Mononuclear cell (primary cell): ENCODE measurements around the gene ADNP2. TPM values are rescaled to one million over a fixed set of nuclear protein-coding genes. Genes with fewer than 3 reads are reported as not detected.

Source experiments
- H3K27me3 ChIP-seq: 2 replicates; pipeline ENCODE4 v1.6.0; 2011; ENCODE audit warnings: low read length, control low read depth; ENCODE audit not compliant: insufficient read depth
- H3K4me1 ChIP-seq: 2 replicates; pipeline ENCODE4 v1.5.1; 2011; ENCODE audit warnings: mild to moderate bottlenecking, low read length, control low read depth; ENCODE audit not compliant: insufficient read depth
- H3K4me3 ChIP-seq: 2 replicates; pipeline ENCODE4 v1.5.1; 2011; ENCODE audit warnings: mild to moderate bottlenecking, low read length, moderate library complexity
- H3K9me3 ChIP-seq: 2 replicates; pipeline ENCODE4 v1.5.1; 2011; ENCODE audit warnings: low read depth, mild to moderate bottlenecking, control low read depth, low read length
- total RNA-seq: library from RNA; depleted of rRNA; stranded (reverse); fragments of >200 nt; gene quantifications from one replicate; pipeline ENCODE4 v1.2.3, GENCODE V29; 2012

The ADNP2 gene
- total RNA-seq, 1 donor = 83.3 TPM

GRCh38 chr18:80167931-80168330, 58.9 kb downstream of the ADNP2 start:
- Histone ChIP-seq H3K27me3 (peaks cover 15% of the 10 kb centered on the region), H3K4me1 (no peaks in the 10 kb centered on the region), H3K9me3 (peaks cover 9% of the 10 kb centered on the region), H3K4me3 (no peak overlapping the region)

- Histone ChIP-seq H3K9me3 (peaks cover 9% of the 10 kb centered on the region), H3K27me3 (peaks cover 15% of the 10 kb centered on the region), H3K4me1 (no peaks in the 10 kb centered on the region), H3K4me3 (no peak overlapping the region)
Measured at GRCh38 chr18:80168346-80168745, 59.3 kb downstream of the ADNP2 start.

GRCh38 chr18:80168982-80169381, 59.9 kb downstream of the ADNP2 start:
- peaks cover 15% of the 10 kb centered on the region for H3K27me3 ChIP-seq
- no peaks in the 10 kb centered on the region for H3K4me1 ChIP-seq
- H3K9me3 ChIP-seq = peaks cover 9% of the 10 kb centered on the region
- no peak overlapping the region for H3K4me3 ChIP-seq

- no peak overlapping the region for H3K4me3 ChIP-seq
- peaks cover under 1% of the 10 kb centered on the region for H3K4me1 ChIP-seq
- peaks cover 15% of the 10 kb centered on the region for H3K27me3 ChIP-seq
- peaks cover 6% of the 10 kb centered on the region for H3K9me3 ChIP-seq
Measured at GRCh38 chr18:80169607-80170006, 60.5 kb downstream of the ADNP2 start.

- H3K4me1 ChIP-seq = peaks cover 7% of the 10 kb centered on the region
- no peak overlapping the region for H3K4me3 ChIP-seq
- H3K27me3 ChIP-seq = peaks cover 15% of the 10 kb centered on the region
- no peaks in the 10 kb centered on the region for H3K9me3 ChIP-seq
Measured at GRCh38 chr18:80170395-80171053, 61.5 kb downstream of the ADNP2 start.

- Histone ChIP-seq H3K9me3 (no peaks in the 10 kb centered on the region), H3K27me3 (peaks cover 15% of the 10 kb centered on the region), H3K4me1 (peaks cover 7% of the 10 kb centered on the region), H3K4me3 (no peak overlapping the region)
Measured at GRCh38 chr18:80171054-80171872, 62.2 kb downstream of the ADNP2 start.

GRCh38 chr18:80172056-80172455, 63.0 kb downstream of the ADNP2 start:
- Histone ChIP-seq H3K4me3 (no peak overlapping the region), H3K4me1 (peaks cover 7% of the 10 kb centered on the region), H3K27me3 (peaks cover 15% of the 10 kb centered on the region), H3K9me3 (no peaks in the 10 kb centered on the region)

GRCh38 chr18:80173060-80173459, 64.0 kb downstream of the ADNP2 start:
- Histone ChIP-seq H3K9me3 (no peaks in the 10 kb centered on the region), H3K4me3 (no peak overlapping the region), H3K27me3 (peaks cover 15% of the 10 kb centered on the region), H3K4me1 (peaks cover 7% of the 10 kb centered on the region)

GRCh38 chr18:80175451-80176204, 66.6 kb downstream of the ADNP2 start:
- H3K4me3 ChIP-seq = no peak overlapping the region
- peaks cover 7% of the 10 kb centered on the region for H3K4me1 ChIP-seq
- H3K27me3 ChIP-seq = peaks cover 15% of the 10 kb centered on the region
- H3K9me3 ChIP-seq = no peaks in the 10 kb centered on the region

GRCh38 chr18:80176334-80177073, 67.4 kb downstream of the ADNP2 start:
- peaks cover 6% of the 10 kb centered on the region for H3K27me3 ChIP-seq
- no peak overlapping the region for H3K4me3 ChIP-seq
- no peaks in the 10 kb centered on the region for H3K9me3 ChIP-seq
- H3K4me1 ChIP-seq = peaks cover 7% of the 10 kb centered on the region

GRCh38 chr18:80177128-80177527, 68.1 kb downstream of the ADNP2 start:
- Histone ChIP-seq H3K4me3 (no peak overlapping the region), H3K27me3 (peaks cover under 1% of the 10 kb centered on the region), H3K4me1 (peaks cover 7% of the 10 kb centered on the region), H3K9me3 (no peaks in the 10 kb centered on the region)

- Histone ChIP-seq H3K4me3 (no peak overlapping the region), H3K4me1 (peaks cover 7% of the 10 kb centered on the region), H3K27me3 (no peaks in the 10 kb centered on the region), H3K9me3 (no peaks in the 10 kb centered on the region)
Measured at GRCh38 chr18:80178935-80179818, 70.1 kb downstream of the ADNP2 start.

- no peaks in the 10 kb centered on the region for H3K27me3 ChIP-seq
- no peak overlapping the region for H3K4me3 ChIP-seq
- H3K4me1 ChIP-seq = peaks cover 3% of the 10 kb centered on the region
- H3K9me3 ChIP-seq = no peaks in the 10 kb centered on the region
Measured at GRCh38 chr18:80179857-80180558, 70.9 kb downstream of the ADNP2 start.
